ENCODE data around the gene HDHD2.

Gene HDHD2

GRCh38 chr18:47149457-47150028 lies 757 bp downstream of the HDHD2 start:
- in situ Hi-C loops (cut with MboI; ENCODE audit: low sequenced_read_pairs): no loop called here

- in situ Hi-C loops (cut with MboI; ENCODE audit: low sequenced_read_pairs): no loop called here
Measured at GRCh38 chr18:47146206-47146605, 4.1 kb downstream of the HDHD2 start.

- in situ Hi-C loops (cut with MboI; ENCODE audit: low sequenced_read_pairs): no loop called here
Measured at GRCh38 chr18:47143899-47144485, 6.3 kb downstream of the HDHD2 start.

GRCh38 chr18:47143153-47143552 lies 7.1 kb downstream of the HDHD2 start:
- in situ Hi-C loops (cut with MboI; ENCODE audit: low sequenced_read_pairs): no loop called here

- in situ Hi-C loops (cut with MboI; ENCODE audit: low sequenced_read_pairs): no loop called here
Measured at GRCh38 chr18:47141289-47141688, 9.0 kb downstream of the HDHD2 start.

DNA sequence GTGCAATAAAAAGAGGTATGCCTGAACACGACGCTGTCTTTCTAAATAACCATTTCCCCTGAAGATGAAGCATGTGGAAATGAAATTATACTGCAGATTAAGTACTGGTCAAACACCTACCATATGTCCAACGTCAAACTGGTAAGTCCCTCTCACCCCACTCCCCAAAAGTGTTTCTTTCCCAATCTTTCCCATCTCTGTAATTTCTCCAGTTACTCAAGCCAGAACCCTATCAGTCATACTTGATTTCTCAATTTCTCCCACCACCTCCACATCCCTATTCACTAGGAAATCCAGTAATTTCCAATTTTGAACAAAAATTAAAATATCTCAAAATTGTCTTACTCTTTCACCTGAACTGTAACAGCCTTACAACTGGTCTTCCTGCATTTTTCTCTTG lies 29.2 kb downstream of the HDHD2 start:
- in situ Hi-C loops (cut with MboI; ENCODE audit: low sequenced_read_pairs): no loop called here

DNA sequence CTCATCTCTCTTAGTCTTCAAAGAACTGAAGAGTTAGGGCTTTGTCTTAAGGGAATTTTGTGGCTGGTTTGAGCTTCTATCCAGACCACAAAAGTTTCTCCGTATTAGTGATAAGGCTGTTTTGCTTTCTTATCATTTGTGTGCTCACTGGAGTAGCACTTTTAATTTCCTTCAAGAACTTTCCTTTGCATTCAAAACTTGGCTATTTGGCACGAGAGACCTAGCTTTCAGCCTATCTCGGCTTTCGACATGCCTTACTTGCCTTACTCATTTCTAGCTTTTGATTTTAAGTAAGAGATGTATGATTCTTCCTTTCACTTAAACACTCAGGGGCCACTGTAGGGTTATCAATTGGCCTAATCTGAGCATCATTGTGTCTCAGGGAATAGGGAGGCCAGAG lies 29.9 kb downstream of the HDHD2 start:
- in situ Hi-C loops (cut with MboI; ENCODE audit: low sequenced_read_pairs): no loop called here

DNA sequence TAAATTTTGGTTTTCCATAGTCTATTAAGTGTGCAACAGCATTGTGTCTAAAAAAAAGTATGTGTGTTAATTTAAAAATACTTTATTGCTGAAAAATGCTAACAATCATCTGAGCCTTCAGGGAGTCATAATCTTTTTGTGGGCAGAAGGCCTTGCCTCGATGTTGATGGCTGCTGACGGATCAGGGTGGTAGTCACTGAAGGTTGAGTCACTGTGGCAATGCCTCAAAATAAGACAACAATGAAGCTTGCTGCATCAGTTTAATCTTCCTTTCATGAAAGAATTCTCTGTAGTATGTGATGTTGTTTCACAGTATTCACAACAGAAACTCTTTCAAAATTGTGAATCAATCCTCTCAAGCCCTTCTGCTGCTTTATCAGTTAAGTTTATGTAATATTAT lies 31.3 kb downstream of the HDHD2 start:
- in situ Hi-C loops (cut with MboI; ENCODE audit: low sequenced_read_pairs): no loop called here

DNA sequence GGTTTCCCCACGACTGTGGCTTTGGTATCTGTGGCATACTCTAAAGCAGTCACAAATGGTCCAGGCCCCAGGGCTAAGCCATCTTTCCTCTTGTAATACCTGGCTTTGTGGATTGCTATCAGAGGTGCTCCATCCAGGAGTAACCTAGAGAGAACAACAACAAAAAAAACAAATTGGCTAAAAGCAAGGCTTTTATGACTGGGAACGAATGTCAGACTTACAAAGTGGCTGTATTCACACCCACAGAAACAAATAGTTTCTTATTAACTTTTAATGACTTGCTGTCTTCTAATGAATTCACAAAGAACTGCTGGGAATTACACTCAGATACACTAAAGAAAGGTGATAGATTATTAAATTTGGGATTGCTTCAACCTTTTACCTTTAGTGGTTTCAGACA lies 35.1 kb downstream of the HDHD2 start:
- in situ Hi-C loops (cut with MboI; ENCODE audit: low sequenced_read_pairs): no loop called here

- in situ Hi-C loops (cut with MboI; ENCODE audit: low sequenced_read_pairs): no loop called here
Measured at GRCh38 chr18:47113796-47114540, 36.3 kb downstream of the HDHD2 start.

GRCh38 chr18:47110492-47111274 lies 39.6 kb downstream of the HDHD2 start:
- in situ Hi-C loops (cut with MboI; ENCODE audit: low sequenced_read_pairs): no loop called here

GRCh38 chr18:47109720-47110119 lies 40.6 kb downstream of the HDHD2 start:
- in situ Hi-C loops (cut with MboI; ENCODE audit: low sequenced_read_pairs): no loop called here

GRCh38 chr18:47108998-47109405 lies 41.3 kb downstream of the HDHD2 start:
- in situ Hi-C loops (cut with MboI; ENCODE audit: low sequenced_read_pairs): no loop called here

DNA sequence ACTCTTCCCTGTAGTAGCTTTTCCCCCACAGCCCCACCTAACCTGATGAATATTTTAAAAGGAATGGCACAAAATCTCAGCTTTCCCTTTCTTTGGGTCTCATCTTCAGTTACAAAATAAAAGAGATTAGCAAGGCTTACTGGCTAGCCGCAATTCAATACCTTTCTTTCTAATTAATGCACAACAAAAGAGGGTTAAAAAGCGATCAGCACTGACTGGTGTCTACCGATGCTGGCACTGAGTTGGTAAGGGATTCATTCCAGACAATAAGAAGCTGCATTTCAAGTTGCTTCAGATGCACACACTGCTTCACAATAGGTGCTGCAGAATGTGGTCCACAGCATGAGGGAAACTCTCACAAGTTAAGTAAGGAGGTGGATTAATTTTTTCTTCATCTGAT lies 41.9 kb downstream of the HDHD2 start:
- in situ Hi-C loops (cut with MboI; ENCODE audit: low sequenced_read_pairs): no loop called here

- in situ Hi-C loops (cut with MboI; ENCODE audit: low sequenced_read_pairs): no loop called here
Measured at GRCh38 chr18:47100212-47100831, 50.0 kb downstream of the HDHD2 start.

DNA sequence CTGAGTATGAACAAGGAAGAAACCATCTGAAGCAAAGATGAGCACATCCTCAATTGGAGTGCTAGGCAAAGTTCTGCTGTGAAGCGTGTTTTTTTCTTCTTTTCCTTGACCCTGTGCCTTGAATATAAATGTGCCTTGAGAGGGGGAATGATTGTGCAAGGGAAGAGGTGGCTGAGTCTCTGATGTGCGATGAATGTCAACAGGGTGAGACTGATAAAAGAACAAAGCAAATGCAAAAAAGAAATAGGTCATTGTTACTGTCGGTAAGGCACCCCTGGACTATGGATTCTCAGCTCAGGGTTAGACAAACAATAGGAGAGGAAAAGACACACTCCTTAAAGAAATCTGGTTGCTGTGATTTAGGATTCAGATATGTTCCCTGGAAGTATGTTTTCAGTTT lies 54.5 kb downstream of the HDHD2 start:
- in situ Hi-C loops (cut with MboI; ENCODE audit: low sequenced_read_pairs): no loop called here

DNA sequence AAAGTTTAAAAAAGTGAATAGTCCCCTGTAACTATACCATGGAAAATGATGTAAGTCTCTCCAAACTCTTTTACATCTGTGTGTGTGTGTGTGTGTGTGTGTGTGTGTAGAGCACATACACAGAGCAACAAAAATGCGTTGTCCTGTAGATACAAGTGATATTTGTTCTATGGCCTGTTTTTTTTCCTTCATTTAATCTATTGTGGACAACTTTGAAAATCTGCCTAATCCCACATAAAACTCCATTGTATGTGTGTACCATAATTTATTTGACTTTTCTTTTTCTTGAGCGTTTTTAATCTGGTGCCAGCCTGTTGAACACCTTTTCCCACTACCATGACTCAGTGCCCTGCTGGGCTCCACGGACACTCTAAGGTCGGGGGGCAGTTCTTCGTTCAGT lies 62.6 kb downstream of the HDHD2 start:
- in situ Hi-C loops (cut with MboI; ENCODE audit: low sequenced_read_pairs): no loop called here

- in situ Hi-C loops (cut with MboI; ENCODE audit: low sequenced_read_pairs): no loop called here
Measured at GRCh38 chr18:47081578-47081977, 68.7 kb downstream of the HDHD2 start.

DNA sequence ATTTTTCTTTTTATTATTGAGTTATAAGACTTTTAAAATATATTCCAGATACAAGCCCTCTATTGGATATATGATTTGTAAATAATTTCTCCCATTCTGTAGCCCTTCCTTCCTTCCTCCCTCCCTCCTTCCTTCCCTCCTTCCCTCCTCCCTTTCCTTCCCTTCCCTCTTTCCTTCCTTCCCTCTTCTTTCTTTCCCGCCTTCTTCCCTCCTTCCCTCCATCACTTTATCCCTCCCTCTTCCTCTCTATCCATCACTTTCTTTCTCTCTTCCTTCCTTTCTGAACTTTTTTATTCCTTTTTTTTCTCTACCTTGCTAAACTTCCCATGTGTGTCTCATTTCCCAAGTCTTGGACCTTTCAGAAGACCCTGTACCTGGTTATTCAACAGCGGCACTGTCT lies 69.4 kb downstream of the HDHD2 start:
- in situ Hi-C loops (cut with MboI; ENCODE audit: low sequenced_read_pairs): no loop called here

- in situ Hi-C loops (cut with MboI; ENCODE audit: low sequenced_read_pairs): no loop called here
Measured at GRCh38 chr18:47077111-47077510, 73.2 kb downstream of the HDHD2 start.

All from HL-60/S4 treated with phorbol 12-myristate 13-acetate at 8.2 ng/mL for 4 days and 3 days (cell line).